Measurements from ENCODE around the gene PIBF1. TPM values are rescaled to one million over a fixed set of nuclear protein-coding genes. Genes with fewer than 3 reads are reported as not detected.

PIBF1 gene
- total and polyA plus RNA-seq, 7 donors = 5.4 to 12.8 (median 7.5) TPM

DNA sequence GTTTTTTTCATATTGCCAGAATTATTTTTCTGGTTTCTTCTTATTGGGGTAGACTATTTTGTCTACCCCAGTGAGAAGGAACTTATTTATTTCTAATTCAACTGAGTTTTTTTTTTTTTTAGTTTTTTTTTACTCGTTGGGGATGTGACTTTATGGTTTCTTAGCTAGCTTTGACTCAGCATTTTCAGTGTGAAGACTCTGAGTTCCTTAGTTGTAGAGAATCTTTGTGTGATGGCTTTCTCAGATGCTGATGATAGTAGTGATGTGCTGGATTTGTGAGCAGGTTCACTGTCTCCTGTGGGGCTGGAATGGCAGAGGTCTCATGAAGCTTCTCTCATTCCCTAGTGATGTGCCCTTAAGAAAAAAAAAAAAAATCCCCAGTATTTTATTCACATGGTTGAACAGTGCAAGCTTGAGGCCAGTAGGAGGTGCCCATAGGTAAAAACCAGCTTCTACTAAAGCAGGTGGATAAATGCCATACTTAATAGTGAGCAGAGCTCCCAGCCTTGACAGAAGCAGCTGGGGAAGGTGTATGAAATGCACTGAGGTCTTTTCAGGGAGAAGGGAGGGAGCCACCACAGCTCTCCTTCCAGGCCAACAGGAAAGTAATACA, 170.7 kb downstream of the PIBF1 start:
- Histone ChIP-seq H3K4me1 (no peaks in the 10 kb centered on the region), H3K9me3 (no peaks in the 10 kb centered on the region), H3K27me3 (ENCODE audit: insufficient read depth in 3 of 3, low read length in 2 of 3) (no peaks in the 10 kb centered on the region), H3K27ac (no peak overlapping the region), H3K36me3 (ENCODE audit: insufficient read depth in 1 of 2, low read depth in 1 of 2) (no peaks in the 10 kb centered on the region), H3K4me3 (no peak overlapping the region)
- TF ChIP-seq, protein P1, sequence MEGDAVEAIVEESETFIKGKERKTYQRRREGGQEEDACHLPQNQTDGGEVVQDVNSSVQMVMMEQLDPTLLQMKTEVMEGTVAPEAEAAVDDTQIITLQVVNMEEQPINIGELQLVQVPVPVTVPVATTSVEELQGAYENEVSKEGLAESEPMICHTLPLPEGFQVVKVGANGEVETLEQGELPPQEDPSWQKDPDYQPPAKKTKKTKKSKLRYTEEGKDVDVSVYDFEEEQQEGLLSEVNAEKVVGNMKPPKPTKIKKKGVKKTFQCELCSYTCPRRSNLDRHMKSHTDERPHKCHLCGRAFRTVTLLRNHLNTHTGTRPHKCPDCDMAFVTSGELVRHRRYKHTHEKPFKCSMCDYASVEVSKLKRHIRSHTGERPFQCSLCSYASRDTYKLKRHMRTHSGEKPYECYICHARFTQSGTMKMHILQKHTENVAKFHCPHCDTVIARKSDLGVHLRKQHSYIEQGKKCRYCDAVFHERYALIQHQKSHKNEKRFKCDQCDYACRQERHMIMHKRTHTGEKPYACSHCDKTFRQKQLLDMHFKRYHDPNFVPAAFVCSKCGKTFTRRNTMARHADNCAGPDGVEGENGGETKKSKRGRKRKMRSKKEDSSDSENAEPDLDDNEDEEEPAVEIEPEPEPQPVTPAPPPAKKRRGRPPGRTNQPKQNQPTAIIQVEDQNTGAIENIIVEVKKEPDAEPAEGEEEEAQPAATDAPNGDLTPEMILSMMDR (IDR thresholded peaks at IDR 0.05) = no peak
- no peak for DNase-seq
- intact Hi-C loops (cut with DNase I) = no loop called here
- 92 to 96% (median 96%) methylated on average over 1 of the region's 1 CpG for WGBS, 3 donors
- no peak for ATAC-seq

DNA sequence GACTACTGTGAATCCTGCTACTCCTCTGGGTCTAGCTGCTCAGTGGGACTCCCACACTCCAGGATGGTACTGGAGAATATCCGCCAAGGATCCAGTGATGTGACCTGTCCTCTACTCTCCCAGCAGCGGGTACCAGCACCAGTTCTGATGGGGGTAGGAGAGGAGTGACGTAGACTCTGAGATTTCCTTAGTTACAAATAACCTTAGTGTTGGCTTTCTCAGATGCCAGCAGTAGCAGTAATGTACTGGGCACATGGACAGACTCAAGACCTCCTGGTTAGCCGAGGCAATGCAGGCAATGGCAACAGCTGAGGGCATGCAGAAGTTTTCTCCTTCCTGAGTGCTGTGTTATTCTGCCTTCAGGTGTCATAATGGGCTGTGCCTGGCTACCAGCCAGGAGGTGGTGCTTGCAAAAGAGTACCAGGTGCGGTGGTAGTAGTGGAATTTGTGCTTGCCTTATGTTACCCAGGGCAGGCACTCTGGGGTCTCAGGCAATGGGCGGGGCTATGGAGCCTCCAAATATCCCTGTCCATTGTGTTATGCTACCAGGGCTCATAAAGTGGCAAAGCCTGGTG, 171.5 kb downstream of the PIBF1 start:
- Histone ChIP-seq H3K9me3 (no peaks in the 10 kb centered on the region), H3K4me3 (no peak overlapping the region), H3K4me1 (no peaks in the 10 kb centered on the region), H3K36me3 (ENCODE audit: insufficient read depth in 1 of 2, low read depth in 1 of 2) (no peaks in the 10 kb centered on the region), H3K27me3 (ENCODE audit: insufficient read depth in 3 of 3, low read length in 2 of 3) (no peaks in the 10 kb centered on the region), H3K27ac (no peak overlapping the region)
- intact Hi-C loops (cut with DNase I) = no loop called here
- WGBS, 3 donors = 92 to 99% (median 98%) methylated on average over 6 of the region's 6 CpGs
- TF ChIP-seq, protein P1 (IDR thresholded peaks at IDR 0.05) = no peak
- DNase-seq = no peak
- no peak for ATAC-seq

DNA sequence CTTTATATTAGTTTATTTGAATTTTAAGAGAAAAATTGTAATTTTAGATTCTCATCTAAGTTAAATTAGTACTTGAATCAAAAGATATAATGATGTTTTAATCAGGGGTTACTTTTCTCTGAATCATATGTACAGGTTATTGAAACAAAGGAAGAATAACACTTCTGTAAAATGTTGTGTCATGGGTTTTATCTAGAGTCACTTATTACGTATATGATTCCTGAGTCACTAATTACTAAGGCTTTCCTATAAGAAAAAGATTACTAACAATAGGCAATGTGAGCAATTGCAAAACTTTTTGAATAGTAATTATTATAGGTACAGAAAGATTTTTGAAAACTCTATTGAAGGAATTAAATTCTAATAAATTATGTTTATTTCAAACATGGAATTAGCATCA, 177.7 kb downstream of the PIBF1 start:
- Histone ChIP-seq H3K36me3 (ENCODE audit: insufficient read depth in 1 of 2, low read depth in 1 of 2) (no peaks in the 10 kb centered on the region), H3K4me1 (no peaks in the 10 kb centered on the region), H3K4me3 (no peak overlapping the region), H3K27ac (no peak overlapping the region), H3K9me3 (no peaks in the 10 kb centered on the region), H3K27me3 (ENCODE audit: insufficient read depth in 3 of 3, low read length in 2 of 3) (no peaks in the 10 kb centered on the region)
- DNase-seq (no peak), ATAC-seq (no peak)
- TF ChIP-seq, protein P1 (IDR thresholded peaks at IDR 0.05) = no peak
- intact Hi-C loops (cut with DNase I) = no loop called here
- WGBS, 3 donors = 90 to 93% (median 92%) methylated on average over 1 of the region's 1 CpG

- no peaks in the 10 kb centered on the region for H3K9me3 ChIP-seq
- no peak overlapping the region for H3K27ac ChIP-seq
- intact Hi-C loops (cut with DNase I) = no loop called here
- H3K36me3 ChIP-seq (ENCODE audit: insufficient read depth in 1 of 2, low read depth in 1 of 2) = peaks cover 0 to 1% of the 10 kb centered on the region in 2 donors
- TF ChIP-seq, protein P1 (IDR thresholded peaks at IDR 0.05) = no peak
- no peaks in the 10 kb centered on the region for H3K27me3 ChIP-seq (ENCODE audit: insufficient read depth in 3 of 3, low read length in 2 of 3)
- ATAC-seq (no peak), DNase-seq (no peak)
- WGBS, 3 donors = 93 to 96% (median 95%) methylated on average over 4 of the region's 4 CpGs
- H3K4me1 ChIP-seq = no peaks in the 10 kb centered on the region
- no peak overlapping the region for H3K4me3 ChIP-seq
Measured at GRCh38 chr13:72960114-72960513, 178.2 kb downstream of the PIBF1 start.

- Histone ChIP-seq H3K4me3 (no peak overlapping the region), H3K27me3 (ENCODE audit: insufficient read depth in 3 of 3, low read length in 2 of 3) (no peaks in the 10 kb centered on the region), H3K4me1 (no peaks in the 10 kb centered on the region), H3K36me3 (ENCODE audit: insufficient read depth in 1 of 2, low read depth in 1 of 2) (peaks cover 0 to 6% of the 10 kb centered on the region in 2 donors), H3K27ac (no peak overlapping the region), H3K9me3 (no peaks in the 10 kb centered on the region)
- DNase-seq (no peak), ATAC-seq (no peak)
- TF ChIP-seq, protein P1 (IDR thresholded peaks at IDR 0.05) = no peak
- intact Hi-C loops (cut with DNase I) = no loop called here
Measured at GRCh38 chr13:72960541-72960940, 178.6 kb downstream of the PIBF1 start.
